ENCODE data around the gene XPR1.
"Not testable (repeated sequence)": the region's sequence is repeated elsewhere in the genome, so short reads cannot be mapped to it uniquely, and the experiment has no call there.

The XPR1 gene

GRCh38 chr1:180641662-180642061 is 9.8 kb downstream of the XPR1 start:
- Histone ChIP-seq H3K27me3 (no peaks in the 10 kb centered on the region), H3K9me3 (no peaks in the 10 kb centered on the region), H3K4me3 (ENCODE audit: low read depth, low read length) (no peak overlapping the region), H3K4me1 (peaks cover 53% of the 10 kb centered on the region), H3K36me3 (no peaks in the 10 kb centered on the region)
- DNase-seq = no peak
- no peak for TF ChIP-seq CTCF (IDR thresholded peaks at IDR 0.05; ENCODE audit: low read depth, low read length)

GRCh38 chr1:180642781-180643180 is 11.0 kb downstream of the XPR1 start:
- no peak for DNase-seq
- Histone ChIP-seq H3K4me3 (ENCODE audit: low read depth, low read length) (no peak overlapping the region), H3K36me3 (no peaks in the 10 kb centered on the region), H3K9me3 (no peaks in the 10 kb centered on the region), H3K4me1 (peaks cover 48% of the 10 kb centered on the region), H3K27me3 (no peaks in the 10 kb centered on the region)
- no peak for TF ChIP-seq CTCF (IDR thresholded peaks at IDR 0.05; ENCODE audit: low read depth, low read length)

GRCh38 chr1:180643693-180644092 is 11.9 kb downstream of the XPR1 start:
- peaks cover 44% of the 10 kb centered on the region for H3K4me1 ChIP-seq
- no peak for TF ChIP-seq CTCF (IDR thresholded peaks at IDR 0.05; ENCODE audit: low read depth, low read length)
- H3K36me3 ChIP-seq = no peaks in the 10 kb centered on the region
- peak; percentile 48 for DNase-seq
- no peaks in the 10 kb centered on the region for H3K27me3 ChIP-seq
- H3K4me3 ChIP-seq (ENCODE audit: low read depth, low read length) = no peak overlapping the region
- no peaks in the 10 kb centered on the region for H3K9me3 ChIP-seq

- no peak for TF ChIP-seq CTCF (IDR thresholded peaks at IDR 0.05; ENCODE audit: low read depth, low read length)
- H3K9me3 ChIP-seq = no peaks in the 10 kb centered on the region
- no peaks in the 10 kb centered on the region for H3K36me3 ChIP-seq
- no peak for DNase-seq
- peaks cover 40% of the 10 kb centered on the region for H3K4me1 ChIP-seq
- H3K27me3 ChIP-seq = no peaks in the 10 kb centered on the region
- H3K4me3 ChIP-seq (ENCODE audit: low read depth, low read length) = no peak overlapping the region
These were observed 12.8 kb downstream of the XPR1 start for GRCh38 chr1:180644526-180645192.

GRCh38 chr1:180645261-180645660 is 13.4 kb downstream of the XPR1 start:
- not testable (repeated sequence) for DNase-seq; H3K4me3 ChIP-seq (ENCODE audit: low read depth, low read length); H3K36me3 ChIP-seq; H3K27me3 ChIP-seq; H3K9me3 ChIP-seq
- H3K4me1 ChIP-seq = peaks cover 34% of the 10 kb centered on the region

- DNase-seq = no peak
- no peaks in the 10 kb centered on the region for H3K9me3 ChIP-seq
- H3K4me1 ChIP-seq = peaks cover 30% of the 10 kb centered on the region
- H3K4me3 ChIP-seq (ENCODE audit: low read depth, low read length) = no peak overlapping the region
- TF ChIP-seq CTCF (IDR thresholded peaks at IDR 0.05; ENCODE audit: low read depth, low read length) = no peak
- no peaks in the 10 kb centered on the region for H3K27me3 ChIP-seq
- H3K36me3 ChIP-seq = no peaks in the 10 kb centered on the region
These were observed 14.3 kb downstream of the XPR1 start for GRCh38 chr1:180646093-180646492.

Measured in BE2C (cell line).